GM18861 (cell line): ENCODE data around the gene CDC14A.

ENCODE experiments used
- ATAC-seq: cut with Tn5 transposase; IDR thresholded peaks from one replicate; pipeline ENCODE4 v1.9.1; 2021; ENCODE audit not compliant: unreplicated experiment

CDC14A gene

GRCh38 chr1:100441651-100442050 lies 89.3 kb downstream of the CDC14A start:
- ATAC-seq: no peak

GRCh38 chr1:100443811-100444571 lies 91.7 kb downstream of the CDC14A start:
- ATAC-seq: peak; percentile 64

GRCh38 chr1:100445565-100445964 lies 93.3 kb downstream of the CDC14A start:
- ATAC-seq: no peak

GRCh38 chr1:100448366-100448765 lies 96.1 kb downstream of the CDC14A start:
- ATAC-seq: no peak

DNA sequence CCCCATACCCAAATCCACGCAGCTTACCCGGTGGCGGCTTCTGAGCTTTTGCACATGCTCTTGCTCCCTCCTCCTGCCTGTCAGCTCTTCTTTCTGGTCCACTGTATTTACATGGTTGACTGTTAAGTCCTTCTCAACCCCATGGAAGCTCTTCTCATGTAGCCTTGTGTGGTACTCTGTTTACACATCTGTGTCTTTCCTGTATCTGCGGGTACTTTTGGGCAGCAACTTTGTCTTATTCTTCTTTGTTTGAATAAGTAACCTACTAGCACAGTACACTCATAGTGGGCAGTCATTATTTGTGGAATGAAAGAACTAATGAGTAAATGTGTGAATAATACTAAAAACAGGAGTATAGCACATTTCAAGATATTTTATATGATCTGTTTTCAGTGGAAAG lies 97.2 kb downstream of the CDC14A start:
- ATAC-seq: peak; percentile 73

- peak; percentile 70 for ATAC-seq
These were observed 100.3 kb downstream of the CDC14A start for GRCh38 chr1:100452641-100453040.

DNA sequence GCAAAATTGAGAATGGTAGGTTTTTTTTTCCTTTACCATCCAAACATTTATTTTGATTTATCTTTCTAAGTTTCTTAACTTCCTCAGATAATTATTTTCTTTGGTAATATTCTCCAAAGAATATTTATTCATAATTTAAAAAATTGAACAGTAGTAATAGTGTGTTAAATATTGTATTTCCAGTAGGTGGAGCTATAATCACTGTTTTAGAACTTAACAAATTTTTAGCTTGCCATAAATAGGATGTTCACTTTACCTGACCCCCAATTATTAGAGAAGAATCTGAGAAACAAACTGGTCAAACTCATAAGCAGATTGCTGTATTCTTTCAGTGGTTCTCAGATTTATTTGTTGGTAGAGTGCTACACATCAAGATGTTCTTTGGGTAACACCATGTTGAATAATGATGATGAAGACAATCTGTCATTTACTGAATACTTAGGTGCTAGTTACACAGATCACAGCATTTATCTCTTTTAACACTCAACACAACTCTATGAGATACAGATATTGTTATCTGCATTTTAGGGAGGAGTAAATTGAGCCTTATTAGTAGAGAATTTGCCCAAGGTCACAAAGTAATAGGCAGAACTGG lies 103.3 kb downstream of the CDC14A start:
- no peak for ATAC-seq

- ATAC-seq: no peak
These were observed 104.6 kb downstream of the CDC14A start for GRCh38 chr1:100456880-100457279.

- no peak for ATAC-seq
These were observed 105.4 kb downstream of the CDC14A start for GRCh38 chr1:100457683-100458082.

- no peak for ATAC-seq
These were observed 106.5 kb downstream of the CDC14A start for GRCh38 chr1:100458661-100459357.

DNA sequence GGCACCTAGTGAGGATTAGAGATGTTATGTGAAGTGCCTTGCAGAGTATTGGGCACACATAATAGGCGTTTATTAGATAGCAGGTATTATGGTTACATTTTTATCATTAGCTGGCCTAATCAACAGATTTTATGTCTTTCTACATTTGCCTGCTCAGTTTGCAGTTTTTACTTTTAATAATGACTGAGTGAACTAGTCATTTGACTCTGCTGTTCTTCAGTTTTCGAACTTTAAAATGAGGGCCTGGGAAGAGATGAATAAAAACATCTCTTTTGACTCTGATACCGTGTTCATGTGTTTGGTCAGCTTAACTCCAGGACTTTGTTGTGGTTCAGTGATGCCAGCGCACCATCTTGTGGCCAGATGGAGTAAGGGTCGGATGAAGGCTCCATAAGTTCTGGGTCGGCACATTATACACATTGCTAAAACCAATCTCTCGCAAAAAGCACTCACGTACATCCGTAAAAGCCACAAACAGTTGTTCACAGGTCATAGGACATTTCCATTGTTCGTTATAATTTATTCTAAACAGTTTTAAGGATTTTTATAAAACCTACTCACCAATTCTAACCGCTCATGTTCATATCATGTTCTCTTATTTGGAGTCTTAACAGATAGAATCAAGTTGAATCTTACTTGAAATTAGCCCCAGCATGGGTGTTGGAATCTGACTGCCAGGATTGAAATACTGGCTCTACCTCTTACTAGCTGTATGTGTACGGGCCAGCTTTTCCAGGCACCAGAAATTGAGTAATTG lies 107.2 kb downstream of the CDC14A start:
- peak; percentile 76 for ATAC-seq

GRCh38 chr1:100461222-100461621 lies 108.9 kb downstream of the CDC14A start:
- ATAC-seq: no peak

DNA sequence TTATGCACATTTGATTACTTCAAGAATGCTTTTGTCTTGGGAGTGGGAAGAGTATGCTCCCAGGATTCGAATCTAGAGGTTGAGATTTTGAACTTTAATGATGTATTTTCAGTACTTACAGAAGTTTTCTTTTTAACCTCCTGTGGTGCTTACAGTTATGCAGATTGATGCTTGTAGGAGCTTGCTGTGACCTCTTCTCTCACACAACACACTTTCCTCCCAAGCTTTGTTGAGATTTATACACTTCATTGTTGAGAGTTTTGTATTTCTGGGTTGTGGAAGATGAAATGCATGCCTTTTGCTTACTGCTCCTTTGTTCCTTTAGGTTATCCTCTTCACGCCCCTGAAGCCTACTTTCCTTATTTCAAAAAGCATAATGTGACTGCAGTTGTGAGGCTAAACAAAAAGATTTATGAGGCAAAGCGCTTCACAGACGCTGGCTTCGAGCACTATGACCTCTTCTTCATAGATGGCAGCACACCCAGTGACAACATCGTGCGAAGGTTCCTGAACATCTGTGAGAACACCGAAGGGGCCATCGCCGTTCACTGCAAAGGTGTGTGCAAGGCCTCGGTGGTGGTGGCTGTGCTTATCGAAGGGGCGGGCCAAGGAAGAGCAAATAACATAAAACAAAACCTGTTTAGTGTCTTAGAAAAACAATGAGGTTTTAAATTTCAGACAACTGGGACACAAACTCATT lies 110.2 kb downstream of the CDC14A start:
- ATAC-seq: no peak

- peak; percentile 87 for ATAC-seq
These were observed 111.6 kb downstream of the CDC14A start for GRCh38 chr1:100463791-100464424.

DNA sequence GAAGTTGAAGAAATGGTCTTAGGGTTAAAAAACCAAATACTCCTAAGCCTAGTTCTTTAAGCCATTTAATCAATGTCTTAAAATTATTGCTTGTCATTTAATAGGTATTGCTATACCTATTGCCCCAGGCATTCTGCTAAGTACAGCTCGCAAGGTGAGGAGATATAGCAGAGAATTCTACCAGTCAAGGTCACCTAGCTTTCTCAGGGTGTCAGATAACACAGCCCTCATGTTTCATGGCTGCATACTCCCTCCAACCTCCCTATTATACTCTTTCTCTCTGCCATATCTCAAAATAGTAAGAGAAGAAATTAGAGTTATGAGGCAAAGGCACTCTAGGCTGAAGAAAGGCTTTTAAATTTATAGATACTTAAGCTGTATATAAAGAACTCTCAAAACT lies 117.3 kb downstream of the CDC14A start:
- no peak for ATAC-seq

- ATAC-seq: no peak
These were observed 122.5 kb downstream of the CDC14A start for GRCh38 chr1:100474834-100475233.

DNA sequence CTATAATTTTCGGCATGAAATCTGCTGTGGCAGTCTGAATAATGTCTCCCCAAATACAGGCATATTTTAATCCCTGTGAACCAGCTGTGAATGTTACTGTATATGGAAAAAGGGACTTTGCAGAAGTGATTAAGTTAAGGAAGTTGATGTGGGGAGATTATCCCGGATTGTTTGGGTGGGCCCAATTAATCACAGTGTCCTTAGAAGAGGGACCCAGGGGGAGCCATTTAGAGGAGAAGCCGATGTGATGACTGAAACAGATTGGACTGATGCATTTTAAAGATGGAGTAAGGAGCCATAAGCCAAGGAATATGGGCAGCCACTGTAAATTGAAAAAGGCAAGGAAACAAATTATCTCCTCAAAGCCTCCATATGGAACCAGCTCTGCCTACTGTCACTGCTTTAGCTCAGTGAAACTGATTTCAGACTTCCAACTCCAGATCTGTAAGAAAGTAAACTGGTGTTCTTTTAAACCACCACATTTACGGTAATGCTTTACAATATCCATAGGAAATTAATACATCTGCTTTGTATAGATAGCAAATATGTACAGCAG lies 124.5 kb downstream of the CDC14A start:
- ATAC-seq: no peak

DNA sequence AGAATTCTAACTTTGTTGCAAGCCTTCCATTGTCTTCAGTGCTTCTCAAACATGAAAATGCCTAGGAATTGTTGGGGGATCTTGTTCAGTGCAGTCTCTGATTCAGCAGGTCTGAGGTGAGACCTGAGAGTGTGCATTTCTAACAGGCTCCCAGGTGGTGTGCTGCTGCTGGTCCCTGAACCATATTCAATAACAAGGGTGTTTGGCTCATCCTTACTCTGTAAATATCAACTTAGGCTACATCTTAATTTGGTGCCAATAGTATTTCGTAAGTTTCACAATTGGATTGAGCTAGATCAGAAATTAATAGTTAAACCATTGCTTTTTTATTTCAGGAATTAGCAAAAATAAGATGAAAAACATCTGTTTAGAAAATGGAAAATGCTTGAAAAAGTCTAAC lies 126.5 kb downstream of the CDC14A start:
- ATAC-seq: no peak

GRCh38 chr1:100479620-100480338 lies 127.5 kb downstream of the CDC14A start:
- no peak for ATAC-seq
